EL (cell line): ENCODE measurements around the gene PPP6R3.
A peak's percentile ranks its signal among the peaks of the same experiment; 100 is the strongest.

ENCODE experiments used
- DNase-seq: peaks from one replicate; pipeline ENCODE4 v3.0.0-alpha.2; 2016

PPP6R3 gene

DNA sequence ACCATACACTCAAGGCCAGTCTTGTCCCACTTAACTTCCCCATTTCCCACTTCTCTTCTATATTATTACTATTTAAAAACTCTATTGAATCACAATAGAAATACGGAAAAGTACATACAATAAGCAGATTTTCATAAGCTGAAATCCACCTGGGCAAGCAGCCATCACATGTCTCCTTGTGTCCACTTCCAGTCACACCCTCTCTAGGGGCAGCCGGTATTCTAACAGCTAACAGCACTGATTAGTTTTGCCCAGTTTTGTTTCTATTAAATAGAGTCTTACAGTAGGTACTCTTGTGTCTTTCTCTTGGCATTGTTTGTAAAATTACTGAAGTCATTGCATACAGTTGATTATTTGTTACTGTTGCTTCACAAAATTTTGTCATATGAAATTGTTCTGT is 37.8 kb downstream of the PPP6R3 start:
- DNase-seq = no peak

DNA sequence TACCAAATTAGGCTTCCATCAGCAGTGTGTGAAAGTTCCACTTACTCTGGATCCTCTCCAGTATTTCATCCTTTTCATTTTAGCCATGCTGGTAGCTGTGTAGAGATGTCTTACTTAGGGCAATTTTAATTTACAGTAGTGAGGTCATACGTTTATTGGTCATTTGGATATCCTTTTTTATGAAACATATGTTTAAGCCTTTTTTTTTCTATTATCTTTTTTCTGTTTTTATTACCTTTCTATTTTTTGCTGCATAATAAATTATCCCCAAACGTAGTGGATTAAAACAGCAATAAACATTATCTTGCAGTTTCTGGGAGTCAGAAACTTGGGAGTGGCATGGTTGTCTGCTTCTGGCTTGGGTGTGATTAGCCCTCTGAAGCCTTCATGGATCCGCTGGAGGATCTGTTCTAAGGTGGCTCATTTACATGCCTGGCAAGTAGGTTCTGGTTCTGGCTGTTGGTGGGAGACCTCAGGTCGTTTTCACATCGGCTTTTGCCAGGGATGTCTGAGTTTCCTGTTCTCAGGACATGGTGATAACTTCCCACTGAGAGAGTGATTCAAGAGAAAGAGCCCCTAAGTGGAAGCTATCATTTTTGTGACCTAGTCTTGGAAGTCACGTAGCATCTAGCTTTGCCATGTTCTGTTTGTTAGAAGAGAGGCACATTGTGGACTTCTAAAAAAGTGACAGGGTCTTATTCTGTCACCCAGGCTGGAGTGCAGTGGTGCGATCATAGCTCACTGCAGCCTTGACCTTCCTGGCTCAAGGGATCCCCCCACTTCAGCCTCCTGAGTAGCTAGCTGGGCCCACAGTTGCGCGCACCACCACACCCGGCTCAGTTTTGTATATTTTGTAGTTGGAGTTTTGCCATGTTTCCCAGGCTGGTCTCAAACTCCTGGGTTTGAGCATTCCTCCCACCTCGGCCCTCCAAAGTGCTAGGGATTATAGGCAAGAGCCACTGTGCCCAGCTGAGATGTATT is 38.6 kb downstream of the PPP6R3 start:
- no peak for DNase-seq

DNA sequence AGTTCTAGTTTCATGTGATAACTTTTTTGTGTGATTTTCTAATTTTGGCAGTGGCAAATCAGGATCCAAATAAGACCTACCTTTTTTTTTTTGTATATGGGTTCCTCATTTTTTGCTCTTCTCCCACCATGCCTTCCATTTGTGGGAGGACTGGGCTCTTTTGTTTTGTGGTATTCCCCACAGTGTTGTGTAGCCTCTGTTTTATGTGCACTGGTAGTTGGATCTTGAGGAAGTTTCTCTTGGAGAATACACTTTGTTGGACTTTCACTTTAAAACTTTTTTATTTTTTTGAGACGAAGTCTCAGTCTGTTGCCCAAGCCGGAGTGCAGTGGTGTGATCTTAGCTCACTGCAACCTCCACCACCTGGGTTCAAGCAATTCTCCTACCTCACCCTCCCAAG is 39.7 kb downstream of the PPP6R3 start:
- no peak for DNase-seq

DNA sequence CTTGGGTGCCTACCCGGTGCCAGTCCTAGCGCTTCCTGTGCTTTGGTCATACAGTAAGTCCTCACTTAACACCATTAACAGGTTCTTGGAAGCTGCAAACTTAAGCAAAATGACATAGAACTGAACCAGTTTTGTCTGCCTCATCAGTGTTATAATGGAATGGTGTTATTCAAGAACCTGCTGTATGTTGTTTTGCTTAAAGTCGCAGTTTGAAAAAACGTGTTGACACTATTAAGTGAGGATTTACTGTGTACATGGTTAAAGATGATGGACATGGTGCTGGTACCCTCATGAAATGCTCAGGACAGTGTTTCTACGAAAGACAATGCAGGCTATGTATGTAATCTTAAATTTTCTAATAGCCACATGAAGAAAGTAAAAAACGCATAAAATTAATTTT is 41.3 kb downstream of the PPP6R3 start:
- DNase-seq = no peak

DNA sequence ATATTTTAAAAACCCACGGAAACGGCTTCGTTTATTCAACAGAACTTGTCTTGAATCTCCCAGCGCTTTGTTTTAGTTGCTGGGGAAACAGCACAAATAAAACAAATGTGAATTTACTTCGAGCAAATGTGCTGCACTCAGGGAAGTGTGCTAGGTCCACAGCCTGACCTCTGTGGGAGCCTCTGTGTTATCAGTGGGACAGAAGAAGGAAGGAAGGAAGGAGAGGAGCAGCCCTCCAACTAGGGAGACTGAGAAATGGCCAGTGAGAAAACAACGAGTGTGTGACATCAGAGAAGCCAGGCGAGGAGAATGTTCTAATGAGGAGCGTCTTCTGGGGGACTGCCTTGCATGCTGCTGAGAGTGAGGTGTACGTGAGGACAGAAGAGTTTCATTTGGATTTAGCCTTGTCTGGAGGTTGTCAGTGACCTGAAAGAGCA is 42.7 kb downstream of the PPP6R3 start:
- no peak for DNase-seq

DNA sequence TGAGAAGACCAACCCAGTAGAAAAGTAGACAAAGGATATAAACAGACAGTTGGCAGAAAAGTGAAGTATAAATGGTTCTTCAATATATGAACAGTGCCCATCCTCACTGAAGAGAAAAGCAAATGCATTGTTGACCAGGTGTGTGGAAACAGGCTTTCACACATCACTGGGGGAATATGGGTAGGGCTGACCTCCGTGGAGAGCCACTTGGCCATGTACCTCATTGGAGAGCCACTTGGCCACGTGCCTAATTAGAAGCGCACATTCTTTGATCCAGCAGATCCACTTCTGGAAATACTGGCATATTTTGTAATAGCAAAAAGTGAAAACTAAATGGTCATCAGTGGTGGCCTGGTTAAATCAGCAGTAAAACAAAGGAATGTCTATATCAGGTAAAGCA is 43.2 kb downstream of the PPP6R3 start:
- no peak for DNase-seq

DNA sequence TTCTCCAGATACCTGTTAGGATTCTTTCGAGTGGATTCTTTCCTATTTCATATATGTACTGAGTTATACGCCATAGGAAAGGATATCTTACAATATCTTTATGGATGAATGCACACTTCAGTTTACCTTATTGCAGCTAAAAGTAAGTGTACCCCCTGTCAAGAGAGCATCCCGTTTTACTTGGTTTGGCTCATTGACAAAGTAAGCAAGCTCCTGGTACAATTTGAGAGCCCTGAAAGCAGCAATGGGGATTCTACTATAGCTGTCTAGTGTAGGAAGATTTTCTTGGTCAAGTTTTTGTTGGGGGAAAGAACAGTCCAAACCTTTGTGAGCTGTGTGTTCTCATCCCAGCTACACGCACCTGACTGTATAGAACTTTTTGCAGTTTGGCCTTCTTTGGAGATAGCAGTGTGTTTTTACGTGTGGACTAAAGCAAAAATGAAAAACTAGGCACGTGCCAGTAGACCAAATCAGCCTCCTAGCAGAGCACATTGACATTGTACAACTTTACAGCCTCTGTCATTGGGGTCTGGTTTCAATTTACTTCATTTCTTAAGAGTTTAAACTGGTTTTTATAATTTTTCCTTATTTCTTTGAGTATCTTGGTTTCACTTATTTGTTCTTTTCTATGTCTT is 44.0 kb downstream of the PPP6R3 start:
- DNase-seq = no peak

DNA sequence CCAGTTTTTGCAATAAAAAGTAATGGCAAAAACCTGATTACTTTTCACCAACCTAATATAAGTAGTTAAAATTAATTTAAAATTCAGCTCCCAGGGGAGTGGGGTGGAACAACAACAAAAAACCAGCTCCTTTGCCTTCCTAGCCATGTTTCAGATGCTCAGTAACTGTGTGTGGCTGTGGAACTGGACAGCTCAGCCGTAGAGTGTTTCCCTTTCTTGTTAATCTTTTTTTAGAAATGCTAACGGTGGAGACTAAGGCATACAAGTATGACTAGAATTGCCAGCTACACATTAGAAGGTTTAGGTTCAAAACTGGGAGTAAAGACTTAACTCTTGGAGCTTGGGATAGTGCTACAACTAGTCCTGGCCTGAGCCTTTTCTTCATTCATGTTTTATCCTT is 45.0 kb downstream of the PPP6R3 start:
- peak; percentile 22 for DNase-seq

DNA sequence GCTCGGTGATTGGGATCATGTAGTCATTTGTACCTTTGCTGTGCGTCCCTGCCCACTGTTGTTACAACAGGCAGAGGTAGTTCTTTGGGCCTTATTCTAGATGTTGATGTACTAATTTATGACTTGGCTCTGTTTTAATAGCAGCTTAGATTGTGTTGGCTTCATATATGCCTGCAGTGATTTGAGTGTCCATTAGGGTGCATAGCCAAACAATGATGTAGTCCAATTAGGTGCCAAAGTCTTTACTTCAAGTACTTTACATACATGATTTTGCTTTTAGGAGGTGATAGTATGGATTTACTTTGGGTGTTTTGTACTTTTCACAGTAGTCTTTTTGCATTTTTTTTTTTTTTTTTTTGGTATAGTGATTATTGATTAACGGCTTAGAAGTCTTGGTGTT is 46.4 kb downstream of the PPP6R3 start:
- DNase-seq = no peak

DNA sequence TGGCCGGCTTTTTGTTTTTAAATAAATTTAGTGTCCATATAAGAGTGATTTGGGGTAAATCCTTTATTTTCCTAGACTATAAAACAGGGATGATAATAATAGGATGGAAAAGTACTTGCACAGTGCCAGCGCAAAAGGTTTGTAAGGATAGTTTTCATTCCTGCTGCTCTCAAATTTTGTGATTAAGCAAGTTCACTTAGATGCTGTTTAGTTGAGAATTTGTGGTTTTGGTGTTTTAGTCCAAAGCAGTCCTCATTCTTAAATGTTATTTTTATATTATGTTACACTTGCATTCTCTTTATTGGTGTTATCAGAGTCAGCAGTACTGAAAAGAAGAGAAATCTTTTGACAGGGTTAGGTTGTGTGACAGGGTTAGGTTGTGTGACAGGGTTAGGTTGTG is 47.9 kb downstream of the PPP6R3 start:
- DNase-seq = no peak

DNA sequence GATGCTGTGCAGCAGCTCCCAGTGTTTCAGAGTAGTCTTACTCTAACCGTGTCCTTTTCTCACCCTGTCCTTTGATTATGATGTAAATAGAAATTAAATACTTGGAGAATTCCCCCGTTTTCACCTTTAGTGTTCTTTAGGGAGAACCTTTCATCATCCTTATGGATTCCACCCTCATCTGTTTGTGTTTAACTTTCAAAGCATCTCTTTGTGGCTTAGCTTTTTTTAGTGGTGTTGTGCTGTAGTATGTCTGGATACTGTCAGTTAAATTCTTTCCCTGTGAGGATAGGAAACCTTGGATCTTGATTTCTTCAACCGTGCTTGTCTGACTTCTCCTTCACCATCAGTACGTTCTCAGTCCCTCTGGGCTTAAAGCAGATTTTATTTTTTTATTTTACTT is 48.5 kb downstream of the PPP6R3 start:
- DNase-seq = no peak

DNA sequence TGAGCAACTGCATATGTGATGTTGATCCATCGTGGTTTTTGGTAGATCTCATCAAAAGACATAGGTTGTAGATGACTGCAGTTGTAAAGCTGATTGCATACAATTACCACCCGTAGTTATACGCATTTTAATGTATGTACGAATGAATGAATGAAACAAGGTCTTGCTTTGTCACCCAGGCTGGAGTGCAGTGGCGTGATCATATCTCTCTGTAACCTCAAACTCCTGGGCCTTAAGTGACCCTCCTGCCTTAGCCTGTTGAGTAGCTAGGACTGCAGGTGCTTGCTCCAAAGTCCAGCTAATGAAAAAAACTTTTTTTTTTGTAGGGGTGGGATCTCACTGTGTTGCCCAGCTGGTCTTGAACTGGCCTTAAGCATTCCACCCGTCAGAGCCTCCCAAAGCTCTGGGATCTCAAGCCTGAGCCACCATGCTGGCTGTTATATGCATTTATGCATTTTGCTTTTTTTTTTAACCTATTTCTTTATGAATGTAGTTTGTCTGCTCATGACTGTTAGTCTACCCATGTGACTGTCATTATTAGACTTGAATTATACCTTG is 53.5 kb downstream of the PPP6R3 start:
- DNase-seq = no peak

DNA sequence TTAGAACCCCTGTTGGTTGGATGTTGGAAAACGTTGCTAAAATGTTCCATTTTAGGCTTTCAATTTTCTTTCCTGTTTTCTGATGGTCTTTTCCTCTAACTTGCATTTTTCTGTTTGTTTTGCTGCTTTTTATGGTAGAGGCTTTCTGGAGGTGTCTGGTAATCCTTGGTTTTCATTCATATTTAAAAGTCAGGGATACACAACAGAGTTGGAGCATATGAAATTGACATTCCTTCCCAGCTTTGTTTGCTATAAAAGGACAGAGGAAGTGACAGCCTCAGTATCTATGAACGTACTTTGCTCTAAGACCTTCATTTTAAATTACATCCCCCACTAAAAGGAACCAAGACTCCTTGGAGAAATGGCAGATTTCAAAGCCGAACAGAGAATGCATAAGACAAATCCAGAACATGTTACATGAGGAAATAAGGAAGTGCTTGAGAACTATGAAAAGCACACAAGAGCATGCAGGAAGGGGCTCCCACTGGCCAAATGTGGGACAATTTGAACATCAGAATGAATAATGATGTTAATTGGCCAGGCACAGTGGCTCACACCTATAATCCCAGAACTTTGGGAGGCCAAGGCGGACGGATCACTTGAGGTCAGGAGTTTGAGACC is 56.7 kb downstream of the PPP6R3 start:
- DNase-seq = no peak

DNA sequence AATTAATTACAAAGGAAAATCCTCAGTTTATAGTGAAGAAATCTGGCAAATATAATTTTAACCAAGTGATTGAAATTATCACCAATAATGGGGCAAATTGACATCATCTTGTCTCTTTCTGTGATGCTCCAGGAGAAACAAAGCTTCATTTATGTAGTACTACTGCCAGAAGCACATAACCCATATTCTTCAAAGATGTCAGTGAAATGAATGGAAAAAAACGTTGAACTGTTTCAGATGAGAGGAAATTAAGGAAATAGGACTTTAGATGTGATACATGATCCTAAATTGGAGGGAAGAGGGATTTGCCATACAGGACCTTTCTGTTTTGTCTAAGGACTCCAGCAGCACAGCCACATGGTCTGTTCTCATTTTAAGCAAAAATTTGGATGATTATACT is 57.6 kb downstream of the PPP6R3 start:
- no peak for DNase-seq

DNA sequence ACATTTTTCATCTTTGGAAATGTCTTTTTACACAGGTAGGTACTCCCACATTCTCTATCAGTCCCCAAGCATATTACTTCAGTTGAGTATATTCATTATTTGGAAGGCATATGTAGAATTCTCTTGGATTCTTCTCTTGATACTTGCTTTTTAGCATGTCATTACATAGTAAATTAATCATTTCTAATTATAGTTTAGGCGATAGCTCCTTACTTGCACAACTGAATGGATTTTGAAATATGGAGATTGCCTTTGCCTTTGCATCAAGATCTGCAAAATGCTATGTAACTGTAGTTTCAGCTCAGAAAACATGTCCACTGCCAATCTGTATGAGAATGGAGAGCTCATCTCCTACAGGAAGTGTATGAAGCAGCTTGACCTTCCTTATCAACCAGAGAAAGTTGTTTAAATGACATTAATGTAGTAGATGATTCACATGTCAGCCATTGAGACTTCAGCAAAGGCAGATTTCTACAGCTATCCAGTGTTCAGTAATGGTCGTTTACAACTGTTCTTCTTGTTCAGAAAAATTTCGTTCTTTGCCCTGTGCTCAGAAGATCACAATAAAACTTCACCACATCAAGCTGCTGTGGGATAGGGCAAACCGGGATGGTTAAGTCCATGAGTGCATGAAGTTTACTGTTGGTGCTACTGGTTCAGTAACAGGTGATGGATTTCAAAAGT is 61.6 kb downstream of the PPP6R3 start:
- no peak for DNase-seq

DNA sequence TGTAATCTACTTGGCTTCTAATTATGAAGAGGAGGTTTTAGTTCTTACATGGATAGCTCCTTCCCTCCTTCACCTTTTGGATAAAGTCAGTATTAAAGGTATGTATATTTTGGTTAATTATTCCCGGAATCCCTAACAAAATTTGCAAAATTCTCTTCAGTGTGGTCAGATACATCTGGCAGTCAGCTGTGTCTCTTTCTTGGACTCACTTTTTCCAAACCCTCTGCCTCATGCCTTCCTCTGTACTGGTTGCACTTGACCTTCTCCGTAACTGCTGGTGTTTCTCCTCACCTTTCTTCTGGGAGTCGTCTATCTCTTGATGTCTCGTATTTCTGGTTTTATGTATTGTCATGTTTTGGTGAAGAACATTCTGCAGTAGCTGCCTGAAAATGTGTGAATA is 62.5 kb downstream of the PPP6R3 start:
- DNase-seq = no peak

DNA sequence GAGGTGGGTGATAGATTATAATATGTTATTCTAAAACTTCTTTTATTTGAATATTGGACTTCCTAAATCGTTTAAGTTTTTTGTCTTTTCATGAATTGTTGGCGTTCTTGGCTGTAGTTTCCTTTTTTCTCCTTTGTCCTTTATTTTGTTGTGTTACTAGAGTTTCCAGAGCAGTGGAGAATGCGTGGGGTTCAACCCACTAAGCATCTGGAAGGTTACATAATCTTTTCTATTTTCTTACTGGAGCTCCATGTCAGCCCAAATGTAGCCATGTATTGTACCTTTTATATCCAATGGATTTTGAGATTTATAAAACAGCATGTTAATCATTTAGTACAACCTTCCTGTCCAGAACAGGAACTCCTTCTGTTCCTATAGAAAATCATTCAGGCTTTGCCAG is 63.2 kb downstream of the PPP6R3 start:
- DNase-seq = no peak

DNA sequence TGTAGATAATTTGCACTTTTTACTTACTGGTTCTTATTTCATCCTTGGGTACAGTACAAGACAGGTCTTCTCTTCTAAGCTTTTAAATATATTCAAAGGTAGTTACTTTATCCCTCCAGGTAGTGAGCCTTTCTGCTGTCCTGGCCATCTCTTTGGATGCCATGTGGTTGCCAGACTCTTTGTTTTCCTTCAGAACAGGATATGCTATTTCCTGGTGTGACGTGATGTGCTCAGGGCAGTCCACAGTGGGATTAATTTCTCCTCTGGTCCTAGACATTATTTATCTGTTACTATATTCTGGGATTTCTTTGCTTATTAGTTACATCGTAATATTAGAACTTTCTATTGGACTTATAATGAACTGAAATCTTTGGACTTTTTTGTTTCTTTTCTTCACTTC is 63.7 kb downstream of the PPP6R3 start:
- no peak for DNase-seq

DNA sequence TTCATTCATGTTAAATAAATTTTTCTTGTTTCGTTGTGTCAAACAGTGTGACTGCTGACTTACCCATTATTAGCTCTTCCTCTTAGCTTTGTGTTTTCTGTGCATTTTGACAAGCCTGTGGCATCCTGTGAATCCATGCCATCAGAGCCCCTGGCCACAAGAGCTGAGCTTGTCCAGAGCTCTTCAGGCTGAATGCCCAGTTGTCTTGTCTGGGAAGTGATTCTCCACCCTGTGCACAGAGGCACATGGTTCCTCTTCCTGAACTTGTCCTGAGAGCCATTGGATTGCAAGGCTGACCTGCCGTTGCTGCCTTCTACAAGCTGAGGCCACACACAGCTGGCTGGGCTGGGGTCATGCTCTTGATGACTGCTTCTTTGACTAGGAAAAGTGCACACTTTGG is 64.1 kb downstream of the PPP6R3 start:
- DNase-seq = no peak

DNA sequence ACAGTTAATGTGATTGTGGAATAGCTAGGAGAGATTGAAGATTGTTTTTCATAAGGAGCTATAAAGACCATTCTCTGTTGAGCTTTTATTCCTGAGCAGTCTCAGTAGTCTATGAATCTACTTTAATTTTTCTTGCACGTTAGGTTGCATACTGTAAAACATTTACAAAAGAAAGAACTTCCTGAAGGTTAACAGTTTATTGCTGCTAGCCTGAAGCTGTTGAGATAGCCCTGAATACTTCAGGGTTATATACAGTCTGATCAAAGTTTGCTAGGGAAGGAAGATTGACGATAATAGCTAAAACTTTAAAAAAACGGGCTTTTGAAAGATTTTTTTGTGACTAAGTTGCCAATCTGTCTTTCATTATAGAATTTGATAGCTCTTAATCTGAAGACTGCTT is 64.8 kb downstream of the PPP6R3 start:
- no peak for DNase-seq

DNA sequence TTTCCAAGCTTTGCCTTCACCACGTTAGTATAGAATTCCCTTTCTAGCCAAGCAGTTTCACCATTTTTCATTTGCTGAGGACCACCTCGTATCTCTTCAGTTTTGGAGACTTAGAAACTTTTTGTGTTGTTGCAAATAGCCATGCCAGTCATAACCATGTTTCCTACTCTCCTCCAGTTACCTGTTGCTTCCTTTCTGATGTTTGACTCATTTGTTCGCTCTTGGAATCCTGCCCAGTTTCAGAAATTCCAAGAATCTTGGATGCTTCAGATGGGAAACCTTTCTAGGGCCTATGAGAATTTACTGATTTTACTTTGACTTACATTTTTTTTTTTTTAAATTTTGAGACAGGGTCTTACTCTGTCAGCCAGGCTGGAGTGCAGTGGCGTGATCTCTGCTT is 65.4 kb downstream of the PPP6R3 start:
- peak; percentile 67 for DNase-seq

DNA sequence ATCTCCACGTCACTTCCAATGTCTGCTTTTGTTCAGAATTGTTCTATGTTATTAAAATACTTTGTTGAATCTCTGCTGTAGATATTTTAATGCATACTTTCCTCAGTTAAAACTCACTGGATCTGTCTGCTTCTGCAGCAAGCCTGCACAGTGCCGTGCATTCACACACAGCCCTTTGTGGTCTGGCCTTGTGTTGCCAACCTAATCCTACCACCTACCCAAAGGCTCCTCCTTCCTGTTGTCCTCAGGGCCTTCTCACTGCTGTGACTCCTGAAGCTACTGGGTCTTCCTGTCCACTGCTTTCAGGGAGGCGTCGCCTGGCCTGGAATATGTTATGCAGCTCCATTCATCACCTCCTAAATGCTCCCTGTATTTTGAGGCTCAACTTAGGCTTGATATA is 67.0 kb downstream of the PPP6R3 start:
- no peak for DNase-seq

DNA sequence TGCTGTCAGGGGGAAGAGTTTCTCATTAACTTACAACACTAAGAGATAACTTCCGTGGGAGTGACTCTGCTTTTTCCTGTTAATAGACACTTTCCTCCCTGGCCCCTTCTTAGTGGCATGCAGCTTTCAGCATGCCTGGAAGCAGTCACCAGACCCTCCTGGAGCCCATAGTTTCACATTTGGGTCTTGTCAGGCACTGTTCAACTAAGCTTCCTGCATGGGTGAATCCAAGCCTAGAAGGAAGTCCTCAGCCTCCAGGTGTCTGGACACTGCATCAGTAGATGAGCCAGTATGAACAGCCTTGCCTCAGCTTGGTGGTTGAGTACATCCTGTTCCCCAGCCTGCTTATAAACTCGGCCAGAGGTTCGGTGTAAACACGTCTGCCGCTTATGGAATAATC is 68.1 kb downstream of the PPP6R3 start:
- no peak for DNase-seq
